C4-2B (cell line): ENCODE results near the gene PLPP4.

Experiments
- ZFX ChIP-seq: fragments of 450-650 bp; IDR thresholded peaks from 2 replicates; pipeline ENCODE4 v1.6.1; 2017
- TF ChIP-seq, protein P1 (sequence below): fragments of 450-650 bp; conservative IDR thresholded peaks from 2 replicates; pipeline ENCODE4 v1.5.1; 2017; ENCODE audit warnings: mild to moderate bottlenecking

DNA sequence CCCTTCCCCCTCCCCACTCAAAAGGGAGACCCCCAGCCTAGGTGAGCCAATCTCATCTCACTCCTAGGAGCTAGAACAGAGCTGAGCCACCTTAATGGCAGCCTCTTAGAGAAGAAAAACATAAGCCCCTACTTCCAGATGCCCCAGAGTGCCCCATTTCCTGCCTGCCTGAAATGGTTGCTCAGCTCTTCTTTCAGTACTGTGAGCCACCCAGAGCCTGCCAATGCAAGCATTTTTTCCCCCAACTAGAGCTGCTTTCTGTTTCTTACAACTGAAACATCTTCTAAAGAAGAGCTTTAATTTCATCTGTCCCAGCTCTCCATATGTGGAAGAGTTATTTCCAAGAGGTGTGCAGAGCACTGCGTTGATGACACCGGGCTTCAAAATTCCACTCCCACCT, 136.7 kb downstream of the PLPP4 start:
- TF ChIP-seq, protein P1, sequence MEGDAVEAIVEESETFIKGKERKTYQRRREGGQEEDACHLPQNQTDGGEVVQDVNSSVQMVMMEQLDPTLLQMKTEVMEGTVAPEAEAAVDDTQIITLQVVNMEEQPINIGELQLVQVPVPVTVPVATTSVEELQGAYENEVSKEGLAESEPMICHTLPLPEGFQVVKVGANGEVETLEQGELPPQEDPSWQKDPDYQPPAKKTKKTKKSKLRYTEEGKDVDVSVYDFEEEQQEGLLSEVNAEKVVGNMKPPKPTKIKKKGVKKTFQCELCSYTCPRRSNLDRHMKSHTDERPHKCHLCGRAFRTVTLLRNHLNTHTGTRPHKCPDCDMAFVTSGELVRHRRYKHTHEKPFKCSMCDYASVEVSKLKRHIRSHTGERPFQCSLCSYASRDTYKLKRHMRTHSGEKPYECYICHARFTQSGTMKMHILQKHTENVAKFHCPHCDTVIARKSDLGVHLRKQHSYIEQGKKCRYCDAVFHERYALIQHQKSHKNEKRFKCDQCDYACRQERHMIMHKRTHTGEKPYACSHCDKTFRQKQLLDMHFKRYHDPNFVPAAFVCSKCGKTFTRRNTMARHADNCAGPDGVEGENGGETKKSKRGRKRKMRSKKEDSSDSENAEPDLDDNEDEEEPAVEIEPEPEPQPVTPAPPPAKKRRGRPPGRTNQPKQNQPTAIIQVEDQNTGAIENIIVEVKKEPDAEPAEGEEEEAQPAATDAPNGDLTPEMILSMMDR, result no peak
- no peak for TF ChIP-seq ZFX
